ENCODE results near the gene GALNT2.

The GALNT2 gene

GRCh38 chr1:230319014-230319747 is 252.1 kb downstream of the GALNT2 start:
- H3K4ac ChIP-seq (ENCODE audit: low read length), result no peak overlapping the region
- H2BK12ac ChIP-seq (ENCODE audit: low read length), result no peak overlapping the region
- no peak overlapping the region for H4K8ac ChIP-seq (ENCODE audit: low read depth, low read length)
- no peak overlapping the region for H2AFZ ChIP-seq (ENCODE audit: low read length)
- no peak overlapping the region for H3K23ac ChIP-seq (ENCODE audit: low read depth, low read length, poor library complexity)
- WGBS, 2 donors (ENCODE audit: extremely low coverage in 2 of 2, insufficient read length in 2 of 2, insufficient replicate concordance in 1 of 2), result no CpG with 5 or more reads among the region's 17 CpGs
- H2BK120ac ChIP-seq (ENCODE audit: low read depth, low read length), result no peak overlapping the region
- H3K79me1 ChIP-seq (ENCODE audit: low read depth, low read length), result no peaks in the 10 kb centered on the region
- no peak overlapping the region for H3K18ac ChIP-seq (ENCODE audit: low read length)
- H3K9me3 ChIP-seq (replicated peaks in 1 of 2; ENCODE audit: control insufficient read depth in 2 of 2, insufficient read depth in 1 of 2, low read depth in 1 of 2, low read length in 2 of 2), result peaks cover 0 to 1% of the 10 kb centered on the region in 2 donors
- no peak overlapping the region for H2AK5ac ChIP-seq (ENCODE audit: low read depth, low read length)
- H3K36me3 ChIP-seq (replicated peaks in 1 of 2; ENCODE audit: control insufficient read depth in 2 of 2, insufficient read depth in 2 of 2, low read length in 2 of 2), result peaks cover 5 to 42% of the 10 kb centered on the region in 2 donors
- DNase-seq (ENCODE audit: low spot score), result no peak
- no peak overlapping the region for H2BK5ac ChIP-seq (ENCODE audit: low read length)
- H3K9ac ChIP-seq (ENCODE audit: low read depth, low read length, poor library complexity), result no peak overlapping the region
- H3K4me2 ChIP-seq (ENCODE audit: insufficient read depth, low read length, poor library complexity, severe bottlenecking), result no peak overlapping the region
- H3K4me1 ChIP-seq (ENCODE audit: control insufficient read depth in 2 of 2, insufficient read depth in 1 of 2, low read depth in 1 of 2, low read length in 2 of 2), result no peaks in the 10 kb centered on the region
- H2BK15ac ChIP-seq (ENCODE audit: low read length), result peak overlapping the region; percentile 49
- H3K27me3 ChIP-seq (ENCODE audit: control insufficient read depth in 3 of 3, insufficient read depth in 3 of 3, low read depth in 1 of 3, low read length in 3 of 3), result no peaks in the 10 kb centered on the region
- H3K14ac ChIP-seq (ENCODE audit: low read length), result peak overlapping the region; percentile 42
- H3K27ac ChIP-seq (replicated peaks; ENCODE audit: low read length), result no peak overlapping the region
- H3K4me3 ChIP-seq (ENCODE audit: low read length in 2 of 2), result peak overlapping the region in 1 of 2 donors; percentile 54
- H4K91ac ChIP-seq (ENCODE audit: low read depth, low read length, poor library complexity), result no peak overlapping the region

GRCh38 chr1:230320804-230321203 is 253.8 kb downstream of the GALNT2 start:
- H3K9me3 ChIP-seq (replicated peaks in 1 of 2; ENCODE audit: control insufficient read depth in 2 of 2, insufficient read depth in 1 of 2, low read depth in 1 of 2, low read length in 2 of 2), result peaks cover 0 to 1% of the 10 kb centered on the region in 2 donors
- no peak overlapping the region for H4K8ac ChIP-seq (ENCODE audit: low read depth, low read length)
- H3K79me1 ChIP-seq (ENCODE audit: low read depth, low read length), result no peaks in the 10 kb centered on the region
- no peak overlapping the region for H3K4me3 ChIP-seq (ENCODE audit: low read length in 2 of 2)
- no peaks in the 10 kb centered on the region for H3K4me1 ChIP-seq (ENCODE audit: control insufficient read depth in 2 of 2, insufficient read depth in 1 of 2, low read depth in 1 of 2, low read length in 2 of 2)
- no peak for DNase-seq (ENCODE audit: low spot score)
- no peak overlapping the region for H3K4me2 ChIP-seq (ENCODE audit: insufficient read depth, low read length, poor library complexity, severe bottlenecking)
- no peak overlapping the region for H2AK5ac ChIP-seq (ENCODE audit: low read depth, low read length)
- H3K36me3 ChIP-seq (replicated peaks in 1 of 2; ENCODE audit: control insufficient read depth in 2 of 2, insufficient read depth in 2 of 2, low read length in 2 of 2), result peaks cover 5 to 58% of the 10 kb centered on the region in 2 donors
- no peak overlapping the region for H2AFZ ChIP-seq (ENCODE audit: low read length)
- no peak overlapping the region for H2BK120ac ChIP-seq (ENCODE audit: low read depth, low read length)
- H3K27me3 ChIP-seq (ENCODE audit: control insufficient read depth in 3 of 3, insufficient read depth in 3 of 3, low read depth in 1 of 3, low read length in 3 of 3), result no peaks in the 10 kb centered on the region
- WGBS, 2 donors (ENCODE audit: extremely low coverage in 2 of 2, insufficient read length in 2 of 2, insufficient replicate concordance in 1 of 2), result no CpG with 5 or more reads among the region's 4 CpGs
- no peak overlapping the region for H4K91ac ChIP-seq (ENCODE audit: low read depth, low read length, poor library complexity)
- no peak overlapping the region for H3K9ac ChIP-seq (ENCODE audit: low read depth, low read length, poor library complexity)
- no peak overlapping the region for H2BK5ac ChIP-seq (ENCODE audit: low read length)
- H3K18ac ChIP-seq (ENCODE audit: low read length), result no peak overlapping the region
- no peak overlapping the region for H3K14ac ChIP-seq (ENCODE audit: low read length)
- H2BK15ac ChIP-seq (ENCODE audit: low read length), result no peak overlapping the region
- H2BK12ac ChIP-seq (ENCODE audit: low read length), result no peak overlapping the region
- no peak overlapping the region for H3K27ac ChIP-seq (replicated peaks; ENCODE audit: low read length)
- no peak overlapping the region for H3K4ac ChIP-seq (ENCODE audit: low read length)
- no peak overlapping the region for H3K23ac ChIP-seq (ENCODE audit: low read depth, low read length, poor library complexity)

- H3K4me1 ChIP-seq (ENCODE audit: control insufficient read depth in 2 of 2, insufficient read depth in 1 of 2, low read depth in 1 of 2, low read length in 2 of 2), result no peaks in the 10 kb centered on the region
- no peak overlapping the region for H2BK120ac ChIP-seq (ENCODE audit: low read depth, low read length)
- H3K18ac ChIP-seq (ENCODE audit: low read length), result no peak overlapping the region
- no peak overlapping the region for H2BK15ac ChIP-seq (ENCODE audit: low read length)
- H2AK5ac ChIP-seq (ENCODE audit: low read depth, low read length), result no peak overlapping the region
- H3K79me1 ChIP-seq (ENCODE audit: low read depth, low read length), result no peaks in the 10 kb centered on the region
- H3K4me3 ChIP-seq (ENCODE audit: low read length in 2 of 2), result no peak overlapping the region
- peak overlapping the region; percentile 45 for H3K9ac ChIP-seq (ENCODE audit: low read depth, low read length, poor library complexity)
- no peak overlapping the region for H3K14ac ChIP-seq (ENCODE audit: low read length)
- H3K4ac ChIP-seq (ENCODE audit: low read length), result no peak overlapping the region
- H2BK12ac ChIP-seq (ENCODE audit: low read length), result no peak overlapping the region
- H3K36me3 ChIP-seq (replicated peaks in 1 of 2; ENCODE audit: control insufficient read depth in 2 of 2, insufficient read depth in 2 of 2, low read length in 2 of 2), result peaks cover 5 to 59% of the 10 kb centered on the region in 2 donors
- no peak overlapping the region for H4K91ac ChIP-seq (ENCODE audit: low read depth, low read length, poor library complexity)
- no CpG with 5 or more reads among the region's 9 CpGs for WGBS, 2 donors (ENCODE audit: extremely low coverage in 2 of 2, insufficient read length in 2 of 2, insufficient replicate concordance in 1 of 2)
- H2AFZ ChIP-seq (ENCODE audit: low read length), result no peak overlapping the region
- no peak overlapping the region for H2BK5ac ChIP-seq (ENCODE audit: low read length)
- no peak overlapping the region for H3K27ac ChIP-seq (replicated peaks; ENCODE audit: low read length)
- H4K8ac ChIP-seq (ENCODE audit: low read depth, low read length), result no peak overlapping the region
- H3K23ac ChIP-seq (ENCODE audit: low read depth, low read length, poor library complexity), result no peak overlapping the region
- peaks cover 0 to 1% of the 10 kb centered on the region in 2 donors for H3K9me3 ChIP-seq (replicated peaks in 1 of 2; ENCODE audit: control insufficient read depth in 2 of 2, insufficient read depth in 1 of 2, low read depth in 1 of 2, low read length in 2 of 2)
- H3K27me3 ChIP-seq (ENCODE audit: control insufficient read depth in 3 of 3, insufficient read depth in 3 of 3, low read depth in 1 of 3, low read length in 3 of 3), result no peaks in the 10 kb centered on the region
- no peak overlapping the region for H3K4me2 ChIP-seq (ENCODE audit: insufficient read depth, low read length, poor library complexity, severe bottlenecking)
- DNase-seq (ENCODE audit: low spot score), result no peak
Observed at GRCh38 chr1:230321341-230321740, 254.3 kb downstream of the GALNT2 start.

- H2BK120ac ChIP-seq (ENCODE audit: low read depth, low read length), result no peak overlapping the region
- H3K36me3 ChIP-seq (replicated peaks in 1 of 2; ENCODE audit: control insufficient read depth in 2 of 2, insufficient read depth in 2 of 2, low read length in 2 of 2), result peaks cover 5 to 61% of the 10 kb centered on the region in 2 donors
- peaks cover 0 to 1% of the 10 kb centered on the region in 2 donors for H3K9me3 ChIP-seq (replicated peaks in 1 of 2; ENCODE audit: control insufficient read depth in 2 of 2, insufficient read depth in 1 of 2, low read depth in 1 of 2, low read length in 2 of 2)
- no peaks in the 10 kb centered on the region for H3K79me1 ChIP-seq (ENCODE audit: low read depth, low read length)
- no peak overlapping the region for H3K14ac ChIP-seq (ENCODE audit: low read length)
- DNase-seq (ENCODE audit: low spot score), result no peak
- no peak overlapping the region for H2AFZ ChIP-seq (ENCODE audit: low read length)
- H2BK12ac ChIP-seq (ENCODE audit: low read length), result no peak overlapping the region
- no peak overlapping the region for H2BK5ac ChIP-seq (ENCODE audit: low read length)
- WGBS, 2 donors (ENCODE audit: extremely low coverage in 2 of 2, insufficient read length in 2 of 2, insufficient replicate concordance in 1 of 2), result no CpG with 5 or more reads among the region's 18 CpGs
- no peak overlapping the region for H3K23ac ChIP-seq (ENCODE audit: low read depth, low read length, poor library complexity)
- no peak overlapping the region for H2BK15ac ChIP-seq (ENCODE audit: low read length)
- H4K8ac ChIP-seq (ENCODE audit: low read depth, low read length), result no peak overlapping the region
- no peaks in the 10 kb centered on the region for H3K27me3 ChIP-seq (ENCODE audit: control insufficient read depth in 3 of 3, insufficient read depth in 3 of 3, low read depth in 1 of 3, low read length in 3 of 3)
- H3K4me3 ChIP-seq (ENCODE audit: low read length in 2 of 2), result no peak overlapping the region
- no peak overlapping the region for H3K9ac ChIP-seq (ENCODE audit: low read depth, low read length, poor library complexity)
- no peak overlapping the region for H4K91ac ChIP-seq (ENCODE audit: low read depth, low read length, poor library complexity)
- H2AK5ac ChIP-seq (ENCODE audit: low read depth, low read length), result no peak overlapping the region
- H3K4me2 ChIP-seq (ENCODE audit: insufficient read depth, low read length, poor library complexity, severe bottlenecking), result no peak overlapping the region
- no peak overlapping the region for H3K18ac ChIP-seq (ENCODE audit: low read length)
- H3K4ac ChIP-seq (ENCODE audit: low read length), result no peak overlapping the region
- H3K4me1 ChIP-seq (ENCODE audit: control insufficient read depth in 2 of 2, insufficient read depth in 1 of 2, low read depth in 1 of 2, low read length in 2 of 2), result no peaks in the 10 kb centered on the region
- H3K27ac ChIP-seq (replicated peaks; ENCODE audit: low read length), result no peak overlapping the region
Observed at GRCh38 chr1:230321741-230322420, 254.8 kb downstream of the GALNT2 start.

Data from neuronal stem cell (in vitro differentiated cells).